Body of pancreas (tissue), 4 donors: ENCODE data around the gene SRSF7. TPM values are rescaled to one million over a fixed set of nuclear protein-coding genes. Genes with fewer than 3 reads are reported as not detected.

Experiments used
- ATAC-seq: fragments of 150-250 bp; one replicate; pipeline ENCODE4 v1.9.1; 2016
- DNase-seq, 4 donors: peaks; one replicate each; pipeline ENCODE4 v3.0.0-alpha.2; 2019
- H3K27ac ChIP-seq, 4 donors: fragments of 200-600 bp; sonication (generic); 1 replicate in 3 of 4; 2 replicates in 1 of 4; pipeline versions ENCODE4 v1.5.1 to v1.6.1; 2016 to 2019; ENCODE audit warnings: mild to moderate bottlenecking in 1 of 4, mixed read lengths in 1 of 4, moderate library complexity in 1 of 4
- H3K27me3 ChIP-seq, 2 donors: fragments of 200-600 bp; sonication (generic); one replicate each; pipeline ENCODE4 v1.6.0; 2016; ENCODE audit warnings: mild to moderate bottlenecking in 1 of 2
- H3K36me3 ChIP-seq, 2 donors: fragments of 200-600 bp; sonication (generic); replicated peaks in 1 of 2; 2 replicates each; pipeline ENCODE4 v1.5.1; 2016; ENCODE audit warnings: low read depth in 2 of 2; ENCODE audit not compliant: insufficient read depth in 1 of 2
- H3K4me1 ChIP-seq: fragments of 200-600 bp; sonication (generic); one replicate; pipeline ENCODE4 v1.6.0; 2016
- H3K4me3 ChIP-seq, 2 donors: fragments of 200-600 bp; sonication (generic); 1 replicate in 1 of 2; 2 replicates in 1 of 2; pipeline ENCODE4 v1.5.1; 2016 to 2019
- H3K9me3 ChIP-seq, 3 donors: fragments of 200-600 bp; sonication (generic); 1 replicate in 2 of 3; 2 replicates in 1 of 3; pipeline ENCODE4 v1.5.1; 2016
- CTCF ChIP-seq, 7 experiments: fragments of 450-650 bp in 4 of 7; fragments of 200-600 bp in 3 of 7; sonication (generic) in 3 of 7; IDR thresholded peaks; one replicate each; pipeline ENCODE4 v1.5.1; 2016 to 2019; ENCODE audit warnings: antibody characterized with exemption in 7 of 7
- POLR2A ChIP-seq, 3 donors: fragments of 450-650 bp; IDR thresholded peaks; one replicate each; pipeline ENCODE4 v1.6.1; 2016; ENCODE audit warnings: antibody characterized with exemption in 3 of 3, mild to moderate bottlenecking in 2 of 3
- WGBS, 2 donors: methylation state at CpG; one replicate each; pipeline ENCODE4 v1.1.5; 2017; 5-methylcytosine and 5-hydroxymethylcytosine counted together
- intact Hi-C: fragments of 100-400 bp; cut with DNase I; formaldehyde crosslinking; loops from one replicate; pipeline ENCODE4 v1.15.1; 2023
- total RNA-seq, 2 donors: library from RNA; depleted of rRNA; stranded (reverse); fragments of >200 nt; gene quantifications; one replicate each; pipeline ENCODE4 v1.1.0, GENCODE V29; 2016

SRSF7 gene
- total RNA-seq, 2 donors from 2014 or later = 55.8 to 68.2 TPM

DNA sequence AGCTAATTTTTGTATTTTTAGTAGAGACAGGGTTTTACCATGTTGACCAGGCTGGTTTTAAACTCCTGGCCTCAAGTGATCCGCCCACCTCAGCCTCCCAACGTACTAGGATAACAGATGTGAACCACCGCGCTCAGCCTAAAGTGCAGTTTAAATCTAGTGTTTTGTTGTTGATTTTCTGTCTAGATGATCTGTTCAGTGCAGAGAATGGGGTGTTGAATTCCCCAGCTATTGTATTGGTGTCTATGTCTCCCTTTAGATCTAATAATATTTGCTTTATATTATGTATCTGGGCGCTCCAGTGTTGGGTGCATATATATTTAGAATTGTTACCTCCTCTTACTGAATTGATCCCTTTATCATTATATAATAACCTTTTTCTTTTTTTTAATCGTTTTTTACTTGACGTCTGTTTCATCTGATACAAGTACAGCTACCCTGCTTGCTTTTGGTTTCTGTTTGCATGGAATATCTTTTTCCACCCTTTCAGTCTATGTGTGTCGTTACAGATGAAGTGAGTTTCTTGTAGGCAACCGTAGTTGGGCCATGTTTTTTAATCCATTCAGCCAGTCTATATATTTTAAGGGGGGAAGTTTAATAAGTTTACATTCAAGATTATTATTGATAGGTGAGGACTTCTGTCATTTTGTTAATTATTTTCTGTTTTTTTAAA lies 50.9 kb downstream of the SRSF7 start:
- Histone ChIP-seq H3K4me1 (peaks cover 41% of the 10 kb centered on the region), H3K4me3 (no peak overlapping the region), H3K27ac (peak overlapping the region in 2 of 4 donors; percentile 1 to 19), H3K9me3 (no peaks in the 10 kb centered on the region), H3K27me3 (no peaks in the 10 kb centered on the region), H3K36me3 (no peaks in the 10 kb centered on the region)
- no peak for ATAC-seq
- no peak for DNase-seq
- intact Hi-C loops = no loop called here
- WGBS, 2 donors = 58 to 62% methylated on average over 9 of the region's 9 CpGs
- TF ChIP-seq POLR2A (IDR thresholded peaks at IDR 0.05) (no peak), CTCF (IDR thresholded peaks at IDR 0.05) (no peak)

DNA sequence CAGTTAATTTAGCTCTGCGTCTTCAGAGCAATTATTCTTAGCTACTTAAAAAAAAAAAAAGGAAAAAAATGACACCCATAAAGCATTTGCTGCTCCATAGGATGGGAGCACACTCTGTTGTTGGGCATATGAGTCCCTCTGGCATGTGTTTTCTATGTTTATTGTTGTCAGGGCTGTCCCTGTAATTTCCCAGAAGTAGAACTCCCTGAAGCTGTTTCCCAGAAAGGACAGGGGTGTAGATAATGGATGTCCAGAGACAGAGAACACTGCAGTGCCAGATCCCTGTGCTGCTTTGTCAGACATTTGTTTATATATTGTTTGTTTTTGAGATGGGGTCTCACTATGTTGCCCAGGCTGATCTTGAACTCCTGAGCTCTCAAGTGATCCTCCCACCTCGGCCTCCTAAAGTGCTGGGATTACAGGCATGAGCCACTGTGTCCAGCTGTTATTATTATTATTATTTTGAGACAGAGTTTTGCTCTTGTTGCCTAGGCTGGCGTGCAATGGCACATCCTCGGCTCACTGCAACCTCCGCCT lies 52.6 kb downstream of the SRSF7 start:
- no peak for ATAC-seq
- intact Hi-C loops = no loop called here
- WGBS, 2 donors = 93 to 95% methylated on average over 5 of the region's 5 CpGs
- Histone ChIP-seq H3K9me3 (no peaks in the 10 kb centered on the region), H3K36me3 (no peaks in the 10 kb centered on the region), H3K27ac (no peak overlapping the region), H3K4me1 (peaks cover 42% of the 10 kb centered on the region), H3K4me3 (no peak overlapping the region), H3K27me3 (no peaks in the 10 kb centered on the region)
- no peak for TF ChIP-seq POLR2A (IDR thresholded peaks at IDR 0.05)
- no peak for DNase-seq

- 39 to 42% methylated on average over 8 of the region's 8 CpGs for WGBS, 2 donors
- intact Hi-C loops = no loop called here
These were observed 53.9 kb downstream of the SRSF7 start for GRCh38 chr2:38697116-38697840.

More at GRCh38 chr2:38697116-38697840, 53.9 kb downstream of the SRSF7 start:
- Histone ChIP-seq H3K27ac (peak overlapping the region in 3 of 4 donors; percentile 42 to 68 (median 63)), H3K36me3 (no peaks in the 10 kb centered on the region), H3K9me3 (no peaks in the 10 kb centered on the region), H3K27me3 (no peaks in the 10 kb centered on the region), H3K4me1 (peaks cover 55% of the 10 kb centered on the region), H3K4me3 (no peak overlapping the region)
- DNase-seq (peak; percentile 55 to 82 (median 77)), ATAC-seq (no peak)
- TF ChIP-seq CTCF (IDR thresholded peaks at IDR 0.05) = no peak
- no peak for TF ChIP-seq POLR2A (IDR thresholded peaks at IDR 0.05)

Other genes with a start within 250 kb of the SRSF7 start
- gene HNRNPLL, start 148.4 kb downstream of the SRSF7 start, total RNA-seq = 10 to 100 TPM; 21.8 to 22.4 TPM
- gene GALM, start 85.2 kb downstream of the SRSF7 start, total RNA-seq = 10 to 100 TPM in 1 of 2 donors, 1 to 10 TPM in 1; 7.5 to 20.4 TPM
- gene GEMIN6, start 26.8 kb upstream of the SRSF7 start, total RNA-seq = 1 to 10 TPM in 1 of 2 donors, under 1 TPM in 1; 0.33 to 1.8 TPM
- 1 to 10 TPM; 4.9 to 6.5 TPM for gene DHX57, start 124.6 kb upstream of the SRSF7 start, total RNA-seq
- 10 to 100 TPM in 1 of 2 donors, 1 to 10 TPM in 1; 3.4 to 15.5 TPM for gene MORN2, start 124.6 kb upstream of the SRSF7 start, total RNA-seq
- 1 to 10 TPM in 1 of 2 donors, under 1 TPM in 1; 0.33 to 1.3 TPM for gene ARHGEF33, start 138.5 kb upstream of the SRSF7 start, total RNA-seq